Activated naive CD4-positive, alpha-beta T cell treated with anti-CD3 and anti-CD28 coated beads, Interleukin-2, amount 50 U/mL, for 24 hours (primary cell): ENCODE measurements around the gene KRTAP2-2.
"Not testable (repeated sequence)": the region's sequence is repeated elsewhere in the genome, so short reads cannot be mapped to it uniquely, and the experiment has no call there.

ENCODE experiments used
- H3K27ac Mint-ChIP-seq: one replicate; pipeline ENCODE4 v1.8.0; 2021; ENCODE audit warnings: mild to moderate bottlenecking, mixed read lengths
- H3K27me3 Mint-ChIP-seq: one replicate; pipeline ENCODE4 v1.8.0; 2021; ENCODE audit warnings: mixed read lengths
- H3K36me3 Mint-ChIP-seq: one replicate; pipeline ENCODE4 v1.8.0; 2021; ENCODE audit warnings: mixed read lengths
- H3K4me1 Mint-ChIP-seq: one replicate; pipeline ENCODE4 v1.8.0; 2021; ENCODE audit warnings: mixed read lengths
- H3K4me3 Mint-ChIP-seq: one replicate; pipeline ENCODE4 v1.8.0; 2021; ENCODE audit warnings: mild to moderate bottlenecking, mixed read lengths
- H3K9me3 Mint-ChIP-seq: one replicate; pipeline ENCODE4 v1.8.0; 2021; ENCODE audit warnings: mixed read lengths

Gene KRTAP2-2

DNA sequence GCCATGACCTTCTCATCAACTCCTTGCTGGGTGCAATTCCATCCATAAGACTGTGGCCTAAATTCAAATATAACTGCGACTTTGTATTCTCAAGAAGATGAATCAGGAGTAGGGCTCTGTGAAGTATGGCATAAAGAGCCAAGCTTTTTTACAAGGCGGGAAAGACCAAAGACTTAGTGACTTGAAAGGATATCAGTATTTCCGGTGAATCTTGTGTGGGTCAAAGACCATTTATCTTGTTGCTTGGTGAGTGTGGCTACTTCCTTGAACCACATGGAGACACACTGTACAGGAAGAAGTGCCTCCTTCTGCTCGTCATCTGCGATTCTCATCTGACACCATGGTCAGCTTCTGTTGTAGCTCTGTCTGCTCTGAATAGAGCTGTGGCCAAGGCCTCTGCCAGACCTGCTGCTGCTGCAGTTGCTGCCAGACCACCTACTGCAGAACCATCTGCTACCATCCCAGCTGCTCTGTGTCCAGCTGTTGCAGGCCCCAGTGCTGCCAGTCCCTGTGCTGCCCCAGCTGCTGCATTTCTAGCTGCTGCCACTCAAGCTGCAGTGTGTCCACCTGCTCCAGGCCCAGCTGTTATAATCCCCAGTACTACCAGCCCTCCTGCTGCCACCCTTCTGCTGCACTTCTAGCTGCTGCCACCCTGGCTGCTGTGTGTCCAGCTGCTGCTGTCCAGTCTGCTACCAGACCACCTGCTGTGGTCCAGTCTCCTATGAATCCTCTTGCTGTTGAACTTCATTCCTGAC, 16.8 kb upstream of the KRTAP2-2 start:
- Mint-ChIP-seq H3K4me1 (no peaks in the 10 kb centered on the region), H3K4me3 (no peak overlapping the region), H3K27ac (no peak overlapping the region)

DNA sequence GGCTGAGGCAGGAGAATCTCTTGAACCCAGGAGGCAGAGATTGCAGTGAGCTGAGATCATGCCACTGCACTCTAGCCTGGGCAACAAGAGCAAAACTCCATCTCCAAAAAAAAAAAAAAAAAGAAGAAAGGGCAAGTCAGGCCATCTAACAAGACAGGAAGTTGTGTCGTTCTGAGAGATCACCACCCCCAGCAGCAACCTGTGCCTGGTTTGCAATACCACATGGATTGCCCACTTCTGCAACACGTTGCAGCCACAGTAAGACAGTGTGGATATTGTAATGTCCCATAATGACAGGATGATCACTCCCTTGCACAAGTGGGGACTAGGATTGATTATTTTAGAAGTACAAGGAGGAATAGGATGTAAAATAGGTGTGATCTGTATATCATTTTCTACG, 14.0 kb upstream of the KRTAP2-2 start:
- H3K27me3 Mint-ChIP-seq: no peaks in the 10 kb centered on the region
- no peaks in the 10 kb centered on the region for H3K36me3 Mint-ChIP-seq
- H3K27ac Mint-ChIP-seq: no peak overlapping the region
- H3K4me1 Mint-ChIP-seq: no peaks in the 10 kb centered on the region
- no peak overlapping the region for H3K4me3 Mint-ChIP-seq
- H3K9me3 Mint-ChIP-seq: no peaks in the 10 kb centered on the region

More for the DNA sequence above, 16.8 kb upstream of the KRTAP2-2 start:
- peaks cover 3% of the 10 kb centered on the region for H3K36me3 Mint-ChIP-seq
- H3K9me3 Mint-ChIP-seq: no peaks in the 10 kb centered on the region
- peaks cover 10% of the 10 kb centered on the region for H3K27me3 Mint-ChIP-seq

DNA sequence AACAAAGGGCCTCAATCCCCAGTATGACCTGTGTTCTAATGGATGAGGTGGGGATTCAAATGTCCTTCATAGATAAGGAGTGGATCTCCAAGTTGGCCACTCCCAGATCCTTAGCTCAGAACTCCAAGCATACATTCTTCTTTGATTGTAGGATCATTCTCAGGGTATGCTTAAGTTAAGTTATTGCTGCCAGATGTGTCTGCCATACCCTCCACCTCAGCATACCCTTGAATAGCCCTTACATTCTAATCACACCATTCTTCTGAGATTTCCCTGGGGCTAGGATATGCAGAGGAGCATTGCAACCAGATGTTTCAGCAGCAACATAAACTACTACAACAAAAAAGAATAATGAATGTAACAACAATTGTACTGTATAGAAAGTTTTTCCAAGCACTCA, 12.3 kb upstream of the KRTAP2-2 start:
- Mint-ChIP-seq H3K9me3 (no peaks in the 10 kb centered on the region), H3K27ac (no peak overlapping the region), H3K27me3 (no peaks in the 10 kb centered on the region), H3K4me1 (no peaks in the 10 kb centered on the region), H3K4me3 (no peak overlapping the region), H3K36me3 (no peaks in the 10 kb centered on the region)

DNA sequence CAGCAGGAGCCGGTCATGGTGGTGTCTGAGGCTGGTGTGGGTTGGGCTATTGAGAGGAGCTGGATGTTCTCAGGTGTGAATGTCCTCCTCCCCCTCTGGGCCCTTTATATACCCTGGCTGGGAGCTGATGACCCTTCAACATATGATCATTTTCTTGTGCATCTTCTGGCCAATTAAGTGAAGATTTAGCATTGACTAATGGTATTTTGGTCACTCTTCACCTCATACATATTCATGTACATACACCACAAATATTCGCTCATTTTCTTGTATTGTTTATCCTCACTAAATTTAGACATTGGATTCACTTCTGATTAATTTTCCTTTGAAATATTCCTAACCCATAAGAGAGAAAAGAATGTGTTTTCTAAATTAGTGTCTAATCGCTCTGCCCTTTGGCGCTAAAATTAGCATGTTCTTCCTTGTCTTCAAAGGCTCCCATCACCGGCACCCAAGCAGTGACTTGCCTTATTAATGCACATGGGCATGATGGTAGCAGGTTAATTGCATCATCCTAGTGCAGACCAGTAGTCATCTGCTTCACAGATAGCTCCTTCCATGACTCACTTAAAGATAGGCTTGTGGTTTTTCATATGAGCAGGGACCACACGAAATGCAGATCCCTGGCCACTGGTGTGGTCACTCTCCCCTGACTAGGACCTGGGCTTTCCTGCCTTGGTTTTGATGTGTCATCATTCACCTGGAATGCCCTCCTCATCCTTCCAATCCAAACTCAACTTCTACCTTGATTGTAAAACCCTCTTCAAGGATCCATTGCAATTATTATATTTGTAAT, 11.0 kb upstream of the KRTAP2-2 start, which contains the start of gene KRTAP2-4:
TSS of gene KRTAP2-4 (minus strand) at position 51 of the 796 bp plus-strand sequence. CDS start at position 17, 34 bp downstream.
- Mint-ChIP-seq H3K4me1 (no peaks in the 10 kb centered on the region), H3K27ac (no peak within 1 kb of the TSS), H3K9me3 (no peaks in the 10 kb centered on the region), H3K36me3 (no peaks in the 10 kb centered on the region), H3K27me3 (peaks cover 2% of the 10 kb centered on the region), H3K4me3 (no peak within 1 kb of the TSS)

DNA sequence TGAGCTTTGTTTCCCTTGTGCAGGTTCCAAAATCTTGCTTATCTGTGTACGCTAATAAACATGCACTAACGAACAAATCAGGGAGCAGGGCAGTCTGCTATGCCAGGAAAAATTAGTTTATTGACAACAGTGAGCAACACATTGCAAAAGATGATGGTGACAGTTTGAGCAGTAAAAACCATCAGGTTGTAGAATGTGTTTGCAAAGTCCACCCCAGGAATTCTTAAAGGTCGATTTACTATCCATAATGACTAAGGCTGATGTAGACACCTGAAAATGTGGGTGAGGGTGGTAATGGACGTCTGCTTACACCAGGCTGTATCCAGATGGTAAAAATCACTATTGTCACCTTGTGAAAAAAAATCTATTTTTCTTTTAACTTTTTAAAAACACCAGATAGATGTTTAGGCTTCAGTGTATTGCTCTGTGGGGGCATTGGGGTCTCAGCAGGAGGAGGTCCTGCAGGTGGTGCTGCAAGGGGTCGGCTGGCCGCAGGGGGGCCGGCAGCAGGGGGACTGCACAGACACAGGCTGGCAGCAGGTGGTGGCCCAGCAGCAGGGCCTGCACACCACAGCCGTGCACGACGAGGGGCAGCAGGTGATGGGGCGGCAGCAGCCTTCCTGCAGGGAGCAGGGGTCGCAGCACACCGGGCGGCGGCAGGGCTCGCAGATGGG, 10.1 kb upstream of the KRTAP2-2 start:
- H3K36me3 Mint-ChIP-seq, H3K27ac Mint-ChIP-seq, H3K27me3 Mint-ChIP-seq, H3K9me3 Mint-ChIP-seq, H3K4me3 Mint-ChIP-seq, H3K4me1 Mint-ChIP-seq: not testable (repeated sequence)

DNA sequence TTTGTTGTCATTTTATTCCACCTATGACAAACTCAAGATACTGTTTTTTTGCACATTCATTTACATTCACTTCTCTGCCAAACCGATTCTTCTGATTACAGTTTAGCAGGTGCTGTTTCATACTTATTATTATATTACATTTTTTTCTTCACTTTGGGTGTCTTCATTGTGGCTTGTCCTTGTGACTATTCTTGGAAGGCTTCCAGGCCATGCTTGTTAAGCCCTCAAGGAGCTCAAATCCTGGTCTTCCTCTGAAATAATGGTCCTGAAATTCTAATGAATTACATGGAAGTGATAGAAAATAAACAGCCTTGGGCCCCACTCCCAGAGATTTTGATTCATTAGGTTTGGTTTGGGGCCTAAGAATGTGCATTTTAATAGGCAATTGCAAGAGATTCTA, 9.3 kb upstream of the KRTAP2-2 start:
- Mint-ChIP-seq H3K27ac (no peak overlapping the region), H3K4me3 (no peak overlapping the region), H3K9me3 (no peaks in the 10 kb centered on the region), H3K4me1 (no peaks in the 10 kb centered on the region), H3K27me3 (peaks cover 11% of the 10 kb centered on the region), H3K36me3 (no peaks in the 10 kb centered on the region)

DNA sequence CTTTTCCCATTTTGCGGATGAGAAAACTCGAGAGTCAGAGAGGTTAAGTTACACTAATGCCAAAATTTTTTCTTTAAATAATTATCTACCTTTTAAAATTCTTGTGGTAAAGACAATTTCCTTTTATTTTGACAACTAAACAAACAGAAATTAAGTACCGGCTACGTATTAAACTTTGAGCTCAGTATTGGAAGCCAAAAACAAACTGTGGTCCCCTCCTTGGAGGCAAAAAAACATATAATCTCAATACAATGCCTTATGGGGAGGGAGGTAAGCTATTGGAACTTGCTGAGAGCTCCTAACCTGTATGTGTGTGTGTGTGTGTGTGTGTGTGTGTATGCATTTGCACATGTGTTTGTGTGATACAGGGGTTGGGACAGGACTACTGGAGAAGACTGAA, 8.4 kb upstream of the KRTAP2-2 start:
- H3K27me3 Mint-ChIP-seq: peaks cover 16% of the 10 kb centered on the region
- H3K4me1 Mint-ChIP-seq: no peaks in the 10 kb centered on the region
- H3K36me3 Mint-ChIP-seq: no peaks in the 10 kb centered on the region
- H3K27ac Mint-ChIP-seq: peak overlapping the region; percentile 0
- H3K4me3 Mint-ChIP-seq: no peak overlapping the region
- no peaks in the 10 kb centered on the region for H3K9me3 Mint-ChIP-seq

DNA sequence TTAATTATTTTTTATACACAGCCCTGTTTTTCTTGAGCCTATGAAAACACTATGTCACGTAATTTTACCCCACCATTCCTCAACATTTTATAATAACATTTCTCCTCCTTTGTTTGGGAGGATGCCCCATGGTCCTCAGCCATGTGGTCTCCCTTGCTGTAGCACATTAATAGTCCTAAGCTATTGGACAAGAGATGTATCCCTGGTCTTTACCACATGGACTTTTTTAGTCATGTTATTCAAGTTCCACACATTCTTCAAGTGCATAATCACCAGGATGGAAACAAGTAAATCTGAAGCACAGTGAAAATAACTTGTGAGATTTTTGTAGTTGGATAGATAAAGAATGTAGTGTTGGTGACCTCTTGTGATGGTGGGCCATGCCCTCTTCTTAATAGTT, 6.9 kb upstream of the KRTAP2-2 start:
- Mint-ChIP-seq H3K27ac (no peak overlapping the region), H3K36me3 (no peaks in the 10 kb centered on the region), H3K27me3 (peaks cover 20% of the 10 kb centered on the region), H3K4me1 (no peaks in the 10 kb centered on the region), H3K9me3 (no peaks in the 10 kb centered on the region), H3K4me3 (no peak overlapping the region)

DNA sequence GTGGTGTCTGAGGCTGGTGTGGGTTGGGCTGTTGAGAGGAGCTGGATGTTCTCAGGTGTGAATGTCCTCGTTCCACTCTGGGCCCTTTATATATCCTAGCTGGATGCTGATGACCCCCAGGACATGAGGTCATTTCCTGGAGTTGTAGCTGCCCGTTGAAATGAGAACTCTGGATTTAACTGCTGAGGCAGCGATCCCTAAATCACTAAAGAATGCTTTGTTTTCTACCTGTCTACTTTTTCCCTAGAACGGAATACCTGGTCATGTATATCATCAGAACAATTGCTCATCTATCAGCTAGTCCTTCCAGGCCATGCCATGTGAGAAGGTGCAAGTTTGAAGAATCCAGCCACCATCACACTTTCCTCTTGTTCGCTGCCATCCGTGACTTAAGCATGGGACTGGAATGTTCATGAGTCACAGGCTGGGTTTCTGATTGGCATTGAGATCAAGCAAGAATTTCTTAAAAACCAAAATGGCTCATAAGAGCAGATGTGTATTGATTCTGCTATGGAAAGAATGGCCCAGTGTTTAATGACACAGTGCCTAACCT, 5.1 kb upstream of the KRTAP2-2 start, which contains the start of gene KRTAP2-3:
TSS of gene KRTAP2-3 (minus strand) at position 63 of the 553 bp plus-strand sequence. CDS start 64 bp downstream, outside the sequence.
- Mint-ChIP-seq H3K36me3 (no peaks in the 10 kb centered on the region), H3K27ac (no peak within 1 kb of the TSS), H3K9me3 (no peaks in the 10 kb centered on the region), H3K4me1 (no peaks in the 10 kb centered on the region), H3K27me3 (peaks cover 25% of the 10 kb centered on the region), H3K4me3 (no peak within 1 kb of the TSS)

DNA sequence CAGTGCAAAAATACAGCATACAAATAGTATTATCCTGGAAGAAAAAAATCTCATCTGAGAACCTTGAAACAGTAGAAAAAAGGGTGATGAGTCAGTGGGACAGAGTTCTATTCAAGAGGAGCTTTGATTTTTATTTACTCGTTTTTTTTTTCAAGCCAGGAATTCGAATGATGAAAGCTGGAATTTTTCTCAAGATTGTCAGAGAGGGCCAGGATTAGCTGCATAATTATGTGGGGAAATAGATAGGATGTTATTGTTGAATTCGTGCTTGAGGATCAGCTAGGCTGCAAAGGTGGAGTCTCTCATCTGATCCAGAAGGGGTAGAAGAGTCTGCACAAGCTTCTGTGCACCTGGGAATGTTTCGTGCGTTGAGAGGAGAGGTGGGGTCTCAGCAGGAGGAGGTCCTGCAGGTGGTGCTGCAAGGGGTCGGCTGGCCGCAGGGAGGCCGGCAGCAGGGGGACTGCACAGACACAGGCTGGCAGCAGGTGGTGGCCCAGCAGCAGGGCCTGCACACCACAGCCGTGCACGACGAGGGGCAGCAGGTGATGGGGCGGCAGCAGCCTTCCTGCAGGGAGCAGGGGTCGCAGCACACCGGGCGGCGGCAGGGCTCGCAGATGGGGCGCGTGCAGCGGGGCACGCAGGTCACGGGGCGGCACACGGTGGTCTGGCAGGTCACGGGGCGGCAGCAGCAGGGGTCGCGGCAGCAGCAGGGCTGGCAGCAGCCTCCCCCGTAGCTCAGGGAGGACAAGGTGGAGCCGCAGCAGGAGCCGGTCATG, 4.4 kb upstream of the KRTAP2-2 start:
- not testable (repeated sequence) for H3K36me3 Mint-ChIP-seq, H3K4me1 Mint-ChIP-seq, H3K27ac Mint-ChIP-seq, H3K9me3 Mint-ChIP-seq, H3K4me3 Mint-ChIP-seq
- H3K27me3 Mint-ChIP-seq: peaks cover 26% of the 10 kb centered on the region

DNA sequence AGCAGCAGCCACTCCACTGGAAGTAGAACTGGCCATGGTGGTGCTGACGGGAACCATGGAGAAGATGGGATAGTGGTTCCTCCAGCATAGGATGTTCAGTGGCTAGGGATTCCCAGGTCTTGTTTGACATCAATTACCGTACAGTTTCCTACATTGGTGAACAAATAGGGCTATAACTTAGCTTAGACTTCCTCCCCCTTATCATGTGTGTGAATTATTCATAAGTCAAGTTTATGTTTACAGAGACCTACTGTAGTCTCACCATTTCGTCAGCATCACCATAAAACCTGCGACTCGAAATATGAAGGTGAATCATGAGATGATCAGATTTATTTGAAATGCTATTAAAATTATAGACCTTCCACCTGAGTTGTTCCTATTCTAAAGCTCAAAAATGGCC, 3.7 kb upstream of the KRTAP2-2 start:
- H3K4me3 Mint-ChIP-seq: no peak overlapping the region
- H3K27ac Mint-ChIP-seq: no peak overlapping the region
- peaks cover 26% of the 10 kb centered on the region for H3K27me3 Mint-ChIP-seq
- H3K9me3 Mint-ChIP-seq: no peaks in the 10 kb centered on the region
- H3K4me1 Mint-ChIP-seq: no peaks in the 10 kb centered on the region
- no peaks in the 10 kb centered on the region for H3K36me3 Mint-ChIP-seq

DNA sequence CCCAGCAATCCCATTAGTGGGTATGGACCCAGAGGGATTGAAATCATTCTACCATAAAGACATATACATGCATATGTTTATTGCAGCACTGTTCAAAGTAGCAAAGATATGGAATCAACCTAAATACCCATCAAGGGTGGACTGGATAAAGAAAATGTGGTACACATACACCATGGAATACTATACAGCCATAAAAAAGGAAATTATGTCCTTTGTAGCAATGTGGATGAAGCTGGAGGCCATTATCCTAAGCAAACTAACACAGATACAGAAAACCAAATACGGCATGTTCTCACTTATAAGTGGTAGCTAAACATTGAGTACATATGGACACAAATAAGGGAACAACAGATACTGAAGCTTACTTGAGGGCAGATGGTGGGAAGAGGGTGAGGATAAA, 2.5 kb upstream of the KRTAP2-2 start:
- H3K27me3 Mint-ChIP-seq: peaks cover 26% of the 10 kb centered on the region

DNA sequence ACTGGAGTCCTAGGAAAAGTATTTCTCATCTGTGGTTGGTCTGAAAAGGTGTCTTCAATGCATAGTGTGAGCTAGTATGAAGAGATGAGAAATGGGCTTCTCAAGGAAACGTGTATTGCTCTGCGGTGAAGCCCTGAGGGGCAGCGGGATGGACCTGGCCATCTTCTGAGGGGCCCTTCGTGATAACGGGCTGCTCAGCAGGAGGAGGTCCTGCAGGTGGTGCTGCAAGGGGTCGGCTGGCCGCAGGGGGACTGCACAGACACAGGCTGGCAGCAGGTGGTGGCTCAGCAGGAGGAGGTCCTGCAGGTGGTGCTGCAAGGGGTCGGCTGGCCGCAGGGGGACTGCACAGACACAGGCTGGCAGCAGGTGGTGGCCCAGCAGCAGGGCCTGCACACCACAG, 474 bp downstream of the KRTAP2-2 start:
- H3K4me3 Mint-ChIP-seq, H3K4me1 Mint-ChIP-seq, H3K9me3 Mint-ChIP-seq, H3K36me3 Mint-ChIP-seq, H3K27ac Mint-ChIP-seq: not testable (repeated sequence)
- peaks cover 17% of the 10 kb centered on the region for H3K27me3 Mint-ChIP-seq

More for the DNA sequence above, 2.5 kb upstream of the KRTAP2-2 start:
- Mint-ChIP-seq H3K4me1 (no peaks in the 10 kb centered on the region), H3K36me3 (no peaks in the 10 kb centered on the region), H3K9me3 (no peaks in the 10 kb centered on the region), H3K4me3 (no peak overlapping the region), H3K27ac (no peak overlapping the region)

DNA sequence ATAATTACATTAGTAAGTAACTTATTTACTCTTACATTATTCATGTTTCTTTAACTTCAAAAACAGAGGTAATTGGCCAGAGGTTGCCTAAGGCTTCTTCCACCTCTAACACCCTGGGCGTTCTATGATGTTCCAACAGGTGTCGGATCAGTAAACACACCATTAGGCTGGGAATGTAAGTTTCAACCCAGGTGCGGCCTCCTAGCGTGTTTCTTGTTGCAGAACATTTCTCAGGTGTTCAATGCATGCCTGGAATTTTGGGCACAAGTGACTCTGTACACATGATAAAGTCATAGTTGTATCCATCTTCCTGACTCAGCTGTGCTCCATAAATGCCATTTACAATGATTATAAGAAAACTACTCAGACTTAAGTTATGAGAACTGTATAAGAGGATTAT, 1.0 kb downstream of the KRTAP2-2 start:
- Mint-ChIP-seq H3K4me3 (no peak overlapping the region), H3K9me3 (no peaks in the 10 kb centered on the region), H3K27ac (no peak overlapping the region), H3K36me3 (no peaks in the 10 kb centered on the region), H3K4me1 (no peaks in the 10 kb centered on the region), H3K27me3 (peaks cover 13% of the 10 kb centered on the region)

DNA sequence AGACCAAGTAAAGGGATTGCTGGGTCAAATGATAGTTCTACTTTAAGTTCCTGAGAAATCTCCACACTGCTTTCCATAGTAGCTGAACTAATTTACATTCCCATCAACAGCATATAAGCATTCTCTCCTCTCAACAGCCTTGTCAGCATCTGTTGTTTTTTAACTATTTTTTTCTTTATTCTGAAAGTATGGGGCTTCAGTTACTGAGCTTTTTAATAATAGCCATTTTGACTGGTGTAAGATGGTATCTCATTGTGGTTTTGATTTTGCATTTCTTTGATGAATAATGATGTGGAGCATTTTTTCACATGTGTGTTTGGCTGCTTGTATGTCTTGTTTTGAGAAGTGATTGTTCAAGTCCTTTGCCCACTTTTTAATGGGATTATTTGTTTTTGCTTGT, 2.5 kb downstream of the KRTAP2-2 start:
- Mint-ChIP-seq H3K27ac (no peak overlapping the region), H3K4me3 (no peak overlapping the region), H3K27me3 (peaks cover 8% of the 10 kb centered on the region), H3K36me3 (no peaks in the 10 kb centered on the region), H3K9me3 (no peaks in the 10 kb centered on the region), H3K4me1 (no peaks in the 10 kb centered on the region)
